SKM-1 (cell line): ENCODE measurements around the gene CDKL2.
"Not testable (repeated sequence)": the region's sequence is repeated elsewhere in the genome, so short reads cannot be mapped to it uniquely, and the experiment has no call there.

ENCODE experiments used
- DNase-seq: peaks from one replicate; lab custom pipeline; 2025; ENCODE audit not compliant: unreplicated experiment; lab: John Stamatoyannopoulos, UW

CDKL2 gene

DNA sequence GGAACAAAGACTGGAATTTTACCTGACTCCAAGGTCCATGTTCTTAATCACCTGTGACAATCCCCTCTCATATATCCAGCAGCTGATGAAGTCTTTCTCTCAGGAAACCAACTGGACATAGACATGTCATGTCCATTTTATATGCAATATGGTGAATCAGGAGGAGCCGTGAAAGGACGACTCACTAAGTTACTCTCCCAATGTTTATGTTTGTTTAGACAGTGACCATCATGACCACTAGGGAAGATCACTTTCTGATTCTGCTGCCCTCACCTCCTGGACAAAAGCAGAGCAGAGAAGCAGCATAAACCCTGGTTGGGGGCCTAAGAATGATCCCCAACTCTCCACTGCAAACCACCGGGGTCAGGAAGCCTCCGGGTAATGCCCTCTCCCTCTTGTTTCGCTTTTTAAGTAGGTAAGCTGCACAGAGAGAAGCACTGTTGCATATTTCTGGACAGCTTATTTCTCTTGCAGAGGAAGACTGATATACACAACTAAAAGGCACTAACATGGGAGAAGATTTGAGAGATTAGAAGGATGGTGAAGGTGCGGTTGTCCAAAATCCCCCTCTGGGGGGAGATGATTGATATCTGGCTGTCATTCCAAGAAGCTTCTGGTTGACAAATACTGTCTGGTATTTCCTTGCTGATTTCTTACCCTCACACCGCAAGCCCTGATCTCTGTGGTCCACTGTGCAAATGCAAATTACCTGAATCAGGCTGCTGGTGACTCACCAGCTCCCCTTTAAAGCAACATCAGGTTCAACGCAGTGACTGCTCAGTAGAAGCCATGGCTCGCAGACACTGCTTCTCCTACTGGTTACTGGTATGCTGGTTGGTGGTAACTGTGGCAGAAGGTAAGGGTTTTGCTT, 74.8 kb downstream of the CDKL2 start, which contains the start of gene ODAPH:
Gene ODAPH (plus strand): TSS at position 773 of the 871 bp plus-strand sequence. CDS start 17 bp downstream, at position 790.
- no peak for DNase-seq

DNA sequence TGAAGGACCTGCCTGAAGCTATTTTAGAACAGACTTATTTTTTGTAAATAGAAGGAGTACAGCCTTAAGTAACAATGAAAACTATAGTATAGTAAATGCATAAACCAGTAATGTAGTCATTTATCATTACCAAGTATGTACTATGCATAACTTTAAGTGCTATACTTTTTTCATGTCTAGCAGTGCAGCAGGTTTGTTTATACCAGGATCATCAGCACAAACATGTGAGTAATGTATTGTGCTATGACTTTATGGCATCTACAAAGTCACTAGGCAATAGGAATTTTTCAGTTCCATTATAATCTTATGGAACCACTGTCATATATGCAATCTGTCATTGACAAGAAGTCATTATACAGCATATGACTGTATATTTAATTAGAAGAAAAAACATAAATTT, 77.9 kb downstream of the CDKL2 start:
- DNase-seq, result no peak

DNA sequence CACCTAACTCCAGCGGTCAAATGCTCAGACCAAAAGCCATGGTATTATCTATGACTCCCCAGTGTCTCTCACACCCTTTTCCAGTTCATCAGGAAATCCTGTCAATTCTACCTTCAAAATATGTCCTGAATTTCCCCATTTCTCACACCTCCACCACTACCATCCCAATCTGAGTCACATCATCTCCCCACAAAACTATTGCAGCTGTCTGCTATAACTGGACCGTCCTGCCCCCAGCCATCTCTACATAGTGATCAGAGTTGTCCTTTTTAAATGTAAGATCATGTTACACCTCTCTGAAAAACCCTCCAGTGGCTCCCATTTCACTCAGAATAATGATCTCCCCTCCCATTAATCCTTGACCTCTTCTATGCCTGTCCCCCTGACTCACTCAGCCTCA, 81.3 kb downstream of the CDKL2 start:
- no peak for DNase-seq

DNA sequence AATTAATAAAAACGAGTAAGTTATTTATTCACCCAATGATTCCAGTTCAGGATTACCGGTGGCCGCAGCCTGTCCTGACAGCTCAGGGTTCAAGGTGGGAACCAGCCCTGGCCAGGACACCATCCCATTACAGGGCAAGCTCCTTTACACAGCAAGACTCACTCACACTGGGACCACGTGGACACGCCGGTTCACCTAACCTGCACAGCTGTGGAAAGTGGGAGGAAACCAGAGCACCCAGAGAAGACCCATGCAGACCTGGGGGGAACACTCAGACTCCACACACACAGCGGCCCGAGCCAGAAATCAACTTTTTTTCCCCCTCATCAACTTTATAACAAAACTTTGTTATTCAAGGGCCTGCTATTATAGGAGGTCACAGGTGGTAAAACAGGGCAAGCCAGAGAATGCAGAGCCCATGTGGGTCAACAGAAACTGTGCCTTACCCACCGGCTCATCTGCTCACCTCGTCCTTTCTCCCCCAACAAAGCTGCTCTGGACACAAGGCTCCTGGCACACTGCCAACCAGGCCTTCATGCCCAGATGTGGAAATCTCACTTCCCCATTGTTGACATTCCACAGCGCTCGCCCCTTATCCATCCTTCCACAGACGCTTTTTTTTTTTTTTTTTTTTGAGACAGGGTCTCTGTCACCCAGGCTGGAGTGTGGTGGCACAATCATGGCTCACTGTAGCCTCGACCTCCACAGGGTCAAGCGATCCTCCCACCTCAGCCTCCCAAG, 82.5 kb downstream of the CDKL2 start:
- DNase-seq, result no peak

DNA sequence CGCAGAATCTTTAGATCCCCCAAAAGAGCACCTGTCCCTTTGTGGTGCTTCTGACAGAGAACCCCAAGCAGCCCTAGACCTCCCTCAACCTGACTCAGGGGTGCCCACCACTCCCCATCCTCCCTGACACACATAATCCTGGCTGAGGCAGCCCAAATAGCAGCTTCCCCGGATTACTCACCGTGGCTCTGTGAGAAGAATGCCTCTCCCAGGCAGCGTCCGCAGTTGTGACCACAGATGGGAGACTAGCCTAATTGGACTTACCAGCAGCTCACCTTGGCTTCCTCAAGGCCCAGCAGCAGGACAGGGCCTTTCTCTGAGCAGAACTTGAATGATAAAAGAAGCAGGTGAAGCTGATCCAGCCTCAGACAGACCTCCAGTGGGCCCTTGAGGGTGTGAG, 84.8 kb downstream of the CDKL2 start:
- no peak for DNase-seq

DNA sequence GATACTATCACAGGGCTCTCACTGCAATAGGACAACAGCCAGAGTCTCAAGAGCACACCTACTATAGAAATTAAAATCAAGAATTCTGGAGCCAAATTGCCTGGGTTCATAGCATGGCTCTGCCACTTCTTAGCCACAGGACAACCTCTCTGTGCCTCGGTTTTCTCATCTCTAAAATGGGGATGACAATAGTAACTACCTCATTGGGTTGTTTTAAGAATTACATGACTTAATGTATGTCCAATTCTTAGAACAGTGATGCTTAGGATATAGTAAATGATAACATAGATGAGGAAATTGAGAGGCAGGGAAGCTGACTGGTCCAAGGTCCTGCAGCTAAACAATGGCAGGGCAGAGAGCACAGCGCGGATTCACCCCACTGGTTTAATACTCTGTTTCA, 85.5 kb downstream of the CDKL2 start:
- DNase-seq, result no peak

DNA sequence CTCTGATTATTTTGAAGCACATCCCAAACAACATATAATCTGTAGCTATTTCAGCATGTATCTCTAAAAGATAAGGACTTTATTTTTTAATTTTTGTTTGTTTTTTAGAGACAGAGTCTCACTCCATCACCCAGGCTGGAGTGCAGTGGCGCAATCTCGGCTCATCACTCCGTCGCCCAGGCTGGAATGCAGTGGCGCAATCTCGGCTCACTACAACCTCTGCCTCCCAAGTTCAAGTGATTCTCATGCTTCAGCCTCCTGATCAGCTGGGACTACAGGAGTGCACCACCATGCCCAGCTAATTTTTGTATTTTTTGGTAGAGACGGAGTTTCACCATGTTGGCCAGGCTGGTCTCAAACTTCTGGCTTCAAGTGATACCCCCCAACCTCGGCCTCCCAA, 86.1 kb downstream of the CDKL2 start:
- not testable (repeated sequence) for DNase-seq

DNA sequence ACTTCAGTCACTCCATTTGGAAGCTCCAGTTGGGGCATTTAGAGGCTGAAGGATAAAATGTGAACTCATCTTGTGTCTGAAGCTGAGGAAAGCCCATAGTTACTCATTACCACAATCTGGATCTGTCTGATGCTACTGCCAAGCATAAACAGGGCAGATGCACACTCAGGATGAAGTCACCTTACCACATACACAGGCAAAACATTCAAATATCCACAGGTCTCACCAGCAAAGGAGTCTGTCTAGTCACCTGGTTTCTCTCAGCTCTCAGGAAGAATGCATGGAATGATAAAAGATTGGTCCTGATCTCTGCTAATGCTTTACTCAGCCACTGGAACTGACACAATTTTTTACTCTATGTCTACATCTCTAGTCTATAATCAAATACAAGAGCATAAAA, 87.5 kb downstream of the CDKL2 start:
- no peak for DNase-seq

DNA sequence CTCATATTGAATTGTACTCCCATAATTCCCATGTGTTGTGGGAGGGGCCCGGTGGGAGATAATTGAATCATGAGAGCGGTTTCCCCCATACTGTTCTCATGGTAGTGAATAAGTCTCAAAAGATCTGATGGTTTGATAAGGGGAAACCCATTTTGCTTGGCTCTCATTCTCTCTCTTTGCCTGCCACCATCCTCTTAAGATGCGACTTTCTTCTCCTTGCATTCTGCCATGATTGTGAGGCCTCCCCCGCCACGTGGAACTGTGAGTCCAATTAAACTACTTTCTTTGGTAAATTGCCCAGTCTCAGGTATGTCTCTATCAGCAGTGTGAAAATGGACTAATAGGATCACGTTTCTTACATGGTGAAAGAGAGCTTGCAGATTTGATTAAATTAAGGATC, 93.0 kb downstream of the CDKL2 start:
- not testable (repeated sequence) for DNase-seq

DNA sequence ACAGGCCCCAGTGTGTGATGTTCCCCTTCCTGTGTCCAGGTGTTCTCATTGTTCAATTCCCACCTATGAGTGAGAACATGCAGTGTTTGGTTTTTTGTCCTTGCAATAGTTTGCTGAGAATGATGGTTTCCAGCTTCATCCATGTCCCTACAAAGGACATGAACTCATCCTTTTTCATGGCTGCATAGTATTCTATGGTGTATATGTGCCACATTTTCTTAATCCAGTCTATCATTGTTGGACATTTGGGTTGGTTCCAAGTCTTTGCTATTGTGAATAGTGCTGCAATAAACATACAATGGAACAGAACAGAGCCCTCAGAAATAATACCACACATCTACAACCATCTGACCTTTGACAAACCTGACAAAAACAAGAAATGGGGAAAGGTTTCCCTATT, 96.4 kb downstream of the CDKL2 start:
- not testable (repeated sequence) for DNase-seq

DNA sequence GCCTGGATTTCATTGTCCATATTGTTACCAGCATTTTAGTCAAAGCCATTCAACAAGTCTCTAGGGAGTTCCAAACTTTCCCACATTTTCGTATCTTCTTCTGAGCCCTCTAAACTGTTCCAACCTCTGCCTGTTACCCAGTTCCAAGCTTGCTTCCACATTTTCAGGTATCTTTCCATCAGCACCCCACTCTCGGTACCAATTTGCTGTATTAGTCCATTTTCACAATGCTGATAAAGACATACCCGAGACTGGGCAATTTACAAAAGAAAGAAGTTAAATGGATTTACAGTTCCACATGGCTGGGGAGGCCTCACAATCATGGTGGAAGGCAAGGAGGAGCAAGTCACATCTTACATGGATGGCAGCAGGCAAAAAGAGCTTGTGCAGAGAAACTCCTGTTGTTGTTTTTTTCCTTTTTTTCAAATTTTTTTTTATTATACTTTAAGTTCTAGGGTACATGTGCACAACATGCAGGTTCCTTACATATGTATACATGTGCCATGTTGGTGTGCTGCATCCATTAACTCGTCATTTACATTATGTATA, 96.9 kb downstream of the CDKL2 start:
- not testable (repeated sequence) for DNase-seq

DNA sequence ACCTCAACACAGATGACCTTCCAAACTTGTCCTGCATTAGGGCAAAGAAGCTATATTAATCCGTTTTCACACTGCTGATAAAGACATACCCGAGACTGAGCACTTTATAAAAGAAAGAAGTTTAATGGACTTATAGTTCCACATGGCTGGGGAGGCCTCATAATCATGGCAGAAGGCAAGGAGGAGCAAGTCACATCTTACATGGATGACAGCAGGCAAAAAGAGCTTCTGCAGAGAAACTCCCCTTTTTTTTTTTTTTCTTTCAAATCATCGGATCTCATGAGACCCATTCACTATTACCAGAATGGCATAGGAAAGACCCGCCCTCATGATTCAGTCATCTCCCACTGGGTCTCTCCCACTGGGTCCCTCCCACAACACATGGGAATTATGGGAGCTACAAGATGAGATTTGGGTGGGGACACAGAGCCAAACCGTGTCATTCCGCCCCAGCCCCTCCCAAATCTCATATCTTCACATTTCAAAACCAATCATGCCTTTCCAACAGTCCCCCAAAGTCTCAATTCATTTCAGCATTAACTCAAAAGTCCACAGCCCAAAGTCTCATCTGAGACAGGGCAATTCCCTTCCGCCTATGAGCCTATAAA, 98.7 kb downstream of the CDKL2 start:
- DNase-seq, result not testable (repeated sequence)

DNA sequence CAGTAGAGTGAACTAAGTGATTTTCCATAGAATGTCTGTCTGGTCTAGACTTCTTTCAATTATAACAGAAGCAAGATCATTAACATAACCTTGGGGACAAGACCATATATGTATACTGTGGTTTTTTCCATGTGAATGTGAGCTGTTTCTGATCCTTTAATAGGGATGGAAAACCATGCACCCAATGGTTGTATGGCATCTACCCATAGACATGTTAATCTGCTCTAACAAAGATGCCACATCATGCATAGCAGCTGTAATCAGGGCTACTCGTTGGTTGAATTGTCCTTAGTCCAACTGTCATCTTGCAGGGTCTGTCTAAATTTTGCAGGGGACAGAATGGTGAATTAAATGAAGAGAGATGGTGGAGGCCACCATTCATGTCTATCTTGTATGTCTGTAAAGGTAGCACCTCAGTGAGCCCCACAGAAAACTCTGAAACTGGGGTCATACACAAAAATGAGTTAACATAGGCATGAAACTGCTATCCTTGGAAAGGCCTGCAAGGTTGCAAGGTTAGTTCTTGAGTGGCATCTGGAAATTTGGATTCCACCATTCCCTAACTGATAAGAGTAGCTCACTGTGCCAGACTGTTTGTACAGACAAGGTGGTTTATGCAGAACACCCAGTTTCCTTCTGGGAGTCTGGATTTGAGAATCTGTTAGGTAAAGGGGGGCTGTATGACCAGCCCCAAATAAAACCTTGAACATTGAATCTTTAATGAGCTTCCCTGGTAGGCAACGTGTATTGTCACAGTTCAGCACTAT, 99.6 kb downstream of the CDKL2 start:
- DNase-seq, result no peak
